Ammon's horn (tissue), 1 donor: ENCODE data around the gene JMJD1C.

ENCODE experiments used
- DNase-seq: peaks from one replicate; pipeline ENCODE4 v3.0.0-alpha.2; 2016; ENCODE audit warnings: low spot score

The JMJD1C gene

DNA sequence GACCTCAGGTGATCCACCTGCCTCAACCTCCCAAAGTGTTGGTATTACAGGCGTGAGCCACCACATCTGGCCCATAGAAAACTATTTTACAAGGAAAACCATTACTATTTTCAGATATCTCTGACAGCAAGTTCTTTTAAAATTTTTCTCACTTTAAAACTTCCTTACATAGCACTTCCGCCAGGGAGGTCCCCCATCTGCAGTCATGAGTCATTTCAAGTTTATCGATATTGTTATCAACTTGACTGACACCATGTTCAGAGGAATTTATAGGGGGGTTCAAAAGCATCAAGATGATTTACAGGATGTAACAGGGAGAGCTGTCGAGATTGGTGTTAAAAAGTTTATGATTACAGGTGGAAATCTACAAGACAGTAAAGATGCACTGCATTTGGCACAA is 243.8 kb downstream of the JMJD1C start:
- no peak for DNase-seq

DNA sequence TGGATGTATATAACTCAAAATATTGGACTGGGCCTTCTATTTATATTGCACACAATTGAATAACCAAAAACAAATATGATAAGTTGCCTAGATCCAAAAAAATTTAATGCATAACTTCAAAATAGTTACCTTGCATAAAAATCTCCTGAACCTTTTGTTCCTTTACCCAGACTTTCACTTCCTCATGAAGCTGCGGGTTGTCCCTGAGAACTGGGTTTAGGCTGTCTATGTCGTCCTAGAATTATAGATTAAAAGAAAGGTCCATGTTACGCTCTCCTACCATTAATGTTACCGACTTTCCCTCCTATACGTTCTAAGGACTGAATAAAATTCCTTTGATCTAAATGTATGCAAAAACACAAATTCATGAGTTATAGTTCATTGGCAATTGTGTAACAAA is 246.0 kb downstream of the JMJD1C start:
- no peak for DNase-seq

DNA sequence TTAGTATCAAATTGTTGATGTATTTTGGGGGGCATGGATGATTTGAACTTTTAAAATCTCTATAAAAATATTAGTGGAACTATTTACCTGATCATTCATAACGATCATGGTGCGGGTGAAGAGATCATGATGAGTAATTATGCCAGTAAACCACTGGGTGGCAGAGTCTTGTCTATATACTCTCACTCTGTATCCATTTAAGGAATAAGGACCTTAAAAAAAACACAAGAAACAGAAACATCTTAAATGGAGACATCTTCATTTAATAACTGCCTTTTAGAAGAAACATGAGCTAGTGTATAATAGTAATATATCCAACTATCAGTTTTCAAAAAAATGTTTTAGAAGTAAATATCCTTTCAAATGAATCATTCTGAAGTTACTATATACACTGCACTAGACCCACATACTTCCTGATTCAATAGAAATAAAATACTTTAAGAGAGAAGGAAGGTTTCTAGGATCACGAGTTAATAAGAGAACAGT is 248.6 kb downstream of the JMJD1C start:
- peak; percentile 74 for DNase-seq

DNA sequence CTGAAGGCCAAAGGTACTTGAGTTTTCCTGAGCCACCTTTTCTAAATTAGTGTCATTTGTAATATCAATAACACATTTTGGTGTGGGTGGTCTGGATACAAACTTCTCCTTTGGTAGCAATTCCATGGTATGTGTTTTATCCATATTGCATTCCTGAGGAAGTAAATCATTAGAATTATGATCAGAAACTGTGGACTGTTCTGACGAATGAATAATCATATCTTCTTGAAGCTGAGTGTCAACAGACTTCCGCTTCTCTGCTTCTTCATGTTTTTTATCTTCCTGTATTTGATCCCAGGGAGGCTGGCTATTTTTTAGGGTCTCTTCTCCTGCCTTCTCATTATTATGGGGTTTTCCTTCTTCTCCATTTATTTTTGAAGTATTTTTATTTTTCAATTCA is 251.2 kb downstream of the JMJD1C start:
- DNase-seq, result no peak

DNA sequence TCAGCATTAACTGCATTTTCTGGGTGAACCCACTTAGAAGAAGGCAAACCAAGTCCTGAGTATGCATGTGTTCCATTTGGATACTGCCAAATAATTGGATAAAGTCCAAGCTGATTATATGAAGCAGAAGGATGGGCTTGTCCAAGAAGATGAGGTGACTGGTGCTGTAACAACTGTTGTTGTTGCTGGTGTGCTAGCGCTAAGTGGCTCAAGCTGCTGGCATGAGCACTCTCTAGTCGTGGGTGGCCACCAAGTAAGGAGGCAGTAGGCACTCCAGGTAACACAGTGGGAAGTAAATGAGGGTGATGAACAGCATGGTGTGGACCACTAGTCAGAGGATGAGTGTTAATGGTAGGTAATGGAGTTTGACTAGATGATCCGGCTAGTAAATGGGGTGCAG is 252.3 kb downstream of the JMJD1C start:
- DNase-seq, result no peak

DNA sequence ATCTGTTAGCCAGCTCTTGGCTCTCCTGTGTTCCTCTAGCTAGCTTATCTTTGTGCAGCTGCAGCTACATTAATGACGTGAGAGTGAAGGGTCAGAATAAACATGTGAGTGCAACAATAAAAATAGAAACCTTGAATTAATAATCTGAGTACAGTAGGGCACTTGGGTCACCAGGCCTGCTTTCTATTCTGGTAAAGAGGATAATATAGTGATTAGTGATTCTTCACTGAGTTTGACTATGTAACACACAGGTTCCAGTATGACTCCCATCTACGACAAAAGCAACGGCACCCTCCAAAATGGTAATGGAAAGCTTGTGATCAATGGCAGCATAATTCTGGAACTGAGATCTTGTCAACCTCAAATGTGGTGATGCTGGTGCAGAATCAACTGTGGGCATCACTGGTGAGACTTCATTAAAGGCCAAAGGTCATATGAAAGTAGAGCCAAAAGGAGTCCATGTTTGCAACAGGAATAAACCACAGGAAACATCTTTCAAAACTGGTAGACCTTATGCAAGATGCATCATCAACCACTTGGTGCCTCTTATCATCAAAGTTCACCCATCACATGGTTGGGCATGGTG is 255.1 kb downstream of the JMJD1C start:
- no peak for DNase-seq

DNA sequence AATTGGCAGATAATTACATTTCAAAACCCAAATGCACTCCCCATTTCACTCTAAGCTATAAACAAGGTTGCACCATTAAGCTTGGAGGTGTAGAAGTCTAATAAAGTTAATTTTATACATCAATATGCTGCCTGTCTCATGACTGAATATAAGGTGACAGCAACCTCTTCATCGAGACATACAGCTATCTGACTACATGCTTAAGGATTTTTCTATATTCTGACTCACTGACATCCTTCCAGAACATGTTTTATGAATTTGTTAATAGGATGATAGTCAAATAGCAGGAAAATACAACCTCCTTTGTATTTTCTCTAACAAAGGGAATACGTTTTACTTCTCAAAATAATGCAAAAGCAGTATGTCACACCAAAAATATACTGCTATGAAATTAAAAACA is 256.1 kb downstream of the JMJD1C start:
- no peak for DNase-seq

DNA sequence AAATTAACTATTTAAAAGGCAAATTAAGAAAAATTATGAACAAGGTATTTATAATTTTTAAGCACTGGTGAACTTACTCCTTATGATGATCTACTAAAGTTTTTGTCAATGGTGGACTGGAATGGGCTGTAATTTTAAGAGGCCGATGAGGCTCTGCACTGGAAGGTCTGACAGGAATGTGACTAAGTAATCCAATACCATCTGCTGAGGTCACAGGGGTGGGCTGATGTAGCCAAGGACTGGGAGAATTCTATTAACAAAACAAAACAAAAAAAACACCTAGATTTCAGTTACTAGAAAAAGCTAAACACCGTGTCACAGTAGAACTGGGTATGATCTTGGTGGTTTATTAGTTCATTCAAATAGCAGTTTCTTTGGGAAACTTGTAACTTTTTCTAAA is 256.8 kb downstream of the JMJD1C start:
- DNase-seq, result no peak

DNA sequence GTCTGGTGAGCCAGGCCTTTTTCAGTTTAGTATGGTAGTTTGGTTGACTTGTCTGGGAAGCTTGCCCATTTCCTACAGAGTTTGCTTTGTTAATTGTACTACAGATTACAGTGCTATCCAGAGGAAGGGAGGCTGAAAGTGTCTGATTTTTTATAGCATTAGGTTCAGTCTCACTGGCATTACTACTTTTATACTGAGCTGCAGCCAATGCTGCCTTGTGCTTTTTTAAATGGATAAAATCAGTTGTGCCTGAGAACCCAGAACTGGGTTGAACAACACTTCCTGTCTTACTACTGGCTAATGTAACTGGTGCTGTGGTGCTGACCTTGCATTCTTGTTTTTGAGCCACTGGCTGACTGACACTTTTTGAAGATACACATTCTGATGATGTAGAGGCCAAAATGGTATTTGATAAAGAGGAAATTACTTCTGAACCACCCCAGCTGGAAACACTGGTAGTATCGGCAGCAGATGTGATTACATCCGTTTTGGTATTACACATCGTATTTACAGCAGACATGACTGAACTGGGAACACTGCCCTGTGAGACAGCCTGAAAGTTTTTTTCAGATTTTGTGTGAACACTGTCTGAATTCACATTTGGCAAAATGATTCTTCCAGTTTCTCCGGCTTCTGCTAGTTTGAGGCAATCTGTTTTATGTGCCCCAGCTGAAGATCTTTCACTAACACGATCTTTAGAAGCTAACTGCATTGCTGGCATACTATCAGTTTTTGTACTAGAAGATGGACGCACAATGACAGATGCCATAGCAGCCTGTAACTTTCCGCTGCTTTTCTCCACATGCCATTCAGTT is 258.6 kb downstream of the JMJD1C start:
- DNase-seq, result peak; percentile 86

DNA sequence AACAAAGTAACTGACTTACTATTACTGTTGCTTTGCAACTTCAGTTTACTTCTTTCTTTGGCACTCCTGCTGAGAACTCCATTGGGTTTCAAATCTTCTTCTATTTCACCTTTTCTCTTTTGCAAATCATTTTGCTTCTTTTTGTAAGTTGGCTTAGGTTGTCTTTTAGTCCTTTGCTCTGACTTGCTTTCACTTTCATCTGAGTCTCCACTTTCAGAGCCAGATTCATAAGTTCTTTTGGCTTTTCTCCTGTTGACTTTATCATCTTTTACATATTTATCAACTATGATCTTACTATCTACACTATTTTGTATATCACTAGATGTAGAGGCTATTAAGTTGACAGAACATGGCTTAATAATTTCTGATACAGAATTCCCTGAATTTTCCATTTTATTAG is 259.2 kb downstream of the JMJD1C start:
- no peak for DNase-seq

DNA sequence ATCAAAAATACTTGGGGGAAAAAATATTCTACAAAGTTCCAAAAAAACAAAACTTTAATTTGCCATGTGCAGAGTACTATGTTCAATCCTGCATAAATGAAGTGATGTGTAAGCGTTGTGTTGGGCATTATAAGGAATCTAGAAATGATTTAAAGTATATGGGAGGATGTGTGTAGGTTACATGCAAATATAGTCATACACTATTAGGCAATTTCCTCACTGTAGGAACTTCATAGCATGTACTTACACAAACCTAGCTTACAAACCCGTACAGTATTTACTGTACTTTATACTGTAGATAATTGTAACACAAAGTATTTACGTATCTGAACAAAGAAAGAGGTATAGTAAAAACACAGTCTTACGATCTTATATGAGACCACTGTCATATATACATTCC is 260.4 kb downstream of the JMJD1C start:
- DNase-seq, result no peak

DNA sequence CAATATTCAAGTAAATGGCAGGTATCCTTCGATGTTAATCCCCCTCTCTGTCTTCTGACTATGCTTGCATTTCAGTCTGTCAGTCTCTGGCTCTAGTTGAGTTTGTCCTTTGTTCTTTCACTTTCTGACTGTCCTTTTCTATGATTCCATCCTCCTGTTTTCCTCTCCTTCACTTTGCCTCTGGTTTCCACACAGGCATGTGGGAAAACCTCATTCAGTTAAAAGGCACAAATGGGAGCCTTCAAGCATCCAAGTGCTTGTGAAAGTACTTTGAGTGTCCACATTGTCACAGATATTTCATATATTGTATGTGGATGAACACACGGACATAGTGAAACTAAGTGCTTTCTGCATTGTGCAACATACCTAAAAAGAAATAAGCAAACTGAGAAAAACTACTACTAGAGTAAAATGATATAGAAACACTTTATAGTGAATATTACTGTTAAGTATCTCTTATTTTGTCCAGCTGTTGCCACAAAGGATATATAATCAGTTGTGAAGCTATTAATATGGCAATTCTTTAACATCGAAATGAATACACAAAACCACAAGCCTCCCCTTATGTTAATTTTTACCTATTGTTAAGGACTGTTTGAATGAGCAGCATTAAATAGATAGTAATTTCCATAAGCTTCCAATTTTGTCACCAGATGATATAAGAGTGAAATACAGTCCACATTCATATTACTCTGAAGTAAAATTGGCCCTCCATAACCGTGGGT is 260.9 kb downstream of the JMJD1C start:
- no peak for DNase-seq

DNA sequence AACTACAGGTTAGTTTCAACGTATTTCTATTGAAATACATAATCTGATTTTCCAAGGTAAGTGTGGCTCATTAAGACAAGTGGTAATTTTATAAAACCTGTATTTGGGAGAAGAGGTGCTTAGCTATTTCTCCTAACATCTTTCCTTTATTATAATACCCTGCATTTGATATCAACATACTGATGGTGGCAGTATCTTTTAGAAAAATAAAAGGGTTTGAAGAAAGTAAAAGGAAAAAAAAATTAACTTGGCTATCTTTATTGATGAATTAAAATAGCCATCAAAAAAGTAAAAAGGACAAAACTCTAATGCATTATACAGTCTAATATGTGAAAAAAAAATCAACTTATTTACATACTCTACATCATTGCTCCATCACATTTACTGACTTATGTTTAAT is 264.7 kb downstream of the JMJD1C start:
- no peak for DNase-seq

DNA sequence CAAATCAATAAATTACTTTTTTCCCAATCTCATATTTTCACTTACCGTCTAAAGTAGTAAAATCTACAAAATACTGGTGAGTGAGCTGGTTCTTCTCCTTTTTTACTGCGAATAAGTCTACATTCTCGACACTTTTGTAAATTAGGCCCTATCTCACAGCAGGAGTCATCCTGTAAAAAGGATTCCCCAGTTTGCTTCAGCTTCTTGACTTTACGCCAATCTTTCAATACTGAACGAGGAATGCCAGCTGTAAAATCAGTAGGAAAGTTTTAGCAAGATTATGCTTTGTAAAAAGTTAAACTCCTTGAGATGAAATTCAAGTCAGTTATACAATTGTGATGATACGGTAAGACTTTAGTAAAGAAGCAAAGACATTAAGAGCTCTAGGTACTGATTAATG is 265.3 kb downstream of the JMJD1C start:
- no peak for DNase-seq

DNA sequence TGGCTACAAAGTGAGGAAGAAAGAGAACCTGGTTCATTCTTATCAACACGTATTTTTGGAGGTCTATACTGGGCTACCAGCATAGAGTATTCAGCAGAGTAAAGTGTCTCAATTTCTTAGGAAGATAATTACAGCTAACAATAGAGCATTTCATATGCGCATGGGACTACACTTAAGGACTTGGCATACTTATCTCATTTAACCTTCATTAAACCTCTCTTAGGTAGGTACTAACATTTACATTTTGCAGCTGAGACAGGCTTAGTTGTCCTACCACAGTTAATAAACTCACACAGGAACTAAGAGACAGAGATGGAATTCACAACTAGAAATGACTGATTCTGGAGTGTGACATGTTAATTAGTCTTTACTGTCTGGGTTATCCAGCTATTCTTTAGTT is 266.1 kb downstream of the JMJD1C start:
- DNase-seq, result no peak

DNA sequence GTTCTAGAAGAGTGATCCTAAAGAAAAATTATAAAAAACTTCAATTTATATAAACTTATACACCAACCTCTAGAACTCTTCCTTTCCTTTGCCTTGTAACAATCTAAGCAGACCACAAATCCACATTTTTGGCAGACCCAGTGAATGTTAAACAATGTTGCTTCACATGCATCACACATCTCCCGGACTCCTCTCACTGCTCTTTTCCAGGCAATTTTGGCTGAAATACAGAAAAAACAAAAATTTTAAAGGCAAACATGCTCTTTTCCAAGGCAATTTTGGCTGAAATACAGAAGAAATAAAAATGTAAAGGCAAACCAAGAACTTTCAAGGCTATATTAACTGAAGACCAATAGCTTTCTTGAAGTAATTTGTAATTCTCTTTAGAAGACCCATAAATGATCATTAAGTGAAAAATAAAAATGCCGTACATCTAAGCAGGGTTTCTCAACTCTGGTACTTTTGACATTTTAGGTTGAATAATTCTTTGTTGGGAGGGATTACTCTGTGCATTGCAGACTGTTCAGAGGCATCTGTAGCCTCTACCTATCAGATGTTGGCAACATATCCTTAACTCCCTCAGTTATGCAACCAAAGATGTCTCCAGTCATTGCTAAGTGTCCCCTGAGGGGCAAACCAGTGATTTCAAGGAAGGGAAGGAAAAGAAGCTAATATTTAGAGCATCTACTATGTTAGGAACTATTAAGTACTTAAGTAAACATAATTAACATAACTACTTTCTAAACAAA is 268.3 kb downstream of the JMJD1C start:
- no peak for DNase-seq

DNA sequence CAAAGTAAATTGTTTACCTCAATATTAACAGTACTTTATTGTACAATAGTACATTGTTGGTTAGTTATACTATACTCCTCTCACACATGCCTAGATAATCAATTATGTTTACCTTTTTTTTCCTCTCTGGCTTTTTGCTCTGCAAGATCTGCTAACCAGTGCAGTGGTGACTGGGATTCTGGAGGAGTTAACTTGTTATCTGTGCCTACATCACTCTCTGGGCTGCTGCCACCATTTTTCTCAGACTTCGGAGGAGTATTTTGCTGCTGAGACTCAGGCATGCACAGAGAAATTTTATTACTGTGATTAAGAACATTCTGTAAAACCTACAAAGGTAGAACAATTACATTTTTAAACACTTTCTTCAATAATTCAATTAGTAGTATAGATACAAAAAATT is 273.0 kb downstream of the JMJD1C start:
- no peak for DNase-seq

DNA sequence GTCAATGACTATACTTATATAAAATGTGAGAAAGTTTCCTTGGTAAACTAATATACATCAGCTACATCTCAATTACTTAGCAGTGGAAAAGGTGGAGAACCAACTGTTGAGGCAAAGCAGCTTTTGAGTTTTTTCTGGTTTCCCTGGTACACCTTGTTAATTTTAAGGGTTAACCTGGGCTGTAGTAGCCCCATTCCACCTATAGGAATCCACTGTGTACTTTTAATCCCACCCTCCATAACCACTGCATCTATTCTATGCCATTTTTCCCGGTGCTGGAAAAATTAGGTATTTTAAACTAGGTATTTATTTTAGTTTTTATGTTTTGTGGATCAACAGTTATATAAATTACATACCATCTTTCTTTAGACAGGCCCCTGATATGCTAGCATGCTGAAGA is 290.2 kb downstream of the JMJD1C start:
- DNase-seq, result no peak

DNA sequence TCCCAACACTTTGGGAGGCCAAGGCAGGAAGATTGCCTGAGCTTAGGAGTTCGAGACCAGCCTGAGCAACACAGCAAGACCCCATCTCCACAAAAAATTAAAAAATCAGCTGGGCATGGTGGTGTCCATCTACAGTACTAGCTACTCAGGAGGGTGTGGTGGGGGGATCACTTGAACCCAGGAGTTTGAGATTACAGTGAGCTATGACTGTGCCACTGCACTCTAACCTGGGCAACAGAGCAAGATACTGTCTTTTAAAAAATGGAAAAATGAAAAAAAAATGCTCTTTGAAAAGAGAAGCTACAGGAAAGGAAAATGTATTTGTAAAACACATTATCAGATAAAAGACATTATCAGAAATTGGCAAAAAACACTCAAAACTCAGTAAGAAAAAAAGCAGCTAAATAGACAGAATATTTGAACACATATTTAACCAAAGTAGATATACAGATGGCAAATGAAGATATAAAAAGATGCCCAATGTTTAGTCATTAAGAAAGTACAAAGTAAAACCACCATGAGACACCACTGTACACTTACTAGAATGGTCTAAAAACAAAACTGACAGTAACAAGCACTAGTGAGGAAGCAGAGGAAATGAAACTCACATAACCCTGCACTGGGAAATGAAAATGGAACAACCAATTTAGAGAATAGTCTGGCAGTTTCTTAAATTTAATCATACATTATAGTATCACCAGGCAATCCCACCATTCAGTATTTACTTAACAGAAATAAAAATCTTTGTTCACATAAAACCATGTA is 292.1 kb downstream of the JMJD1C start:
- no peak for DNase-seq

DNA sequence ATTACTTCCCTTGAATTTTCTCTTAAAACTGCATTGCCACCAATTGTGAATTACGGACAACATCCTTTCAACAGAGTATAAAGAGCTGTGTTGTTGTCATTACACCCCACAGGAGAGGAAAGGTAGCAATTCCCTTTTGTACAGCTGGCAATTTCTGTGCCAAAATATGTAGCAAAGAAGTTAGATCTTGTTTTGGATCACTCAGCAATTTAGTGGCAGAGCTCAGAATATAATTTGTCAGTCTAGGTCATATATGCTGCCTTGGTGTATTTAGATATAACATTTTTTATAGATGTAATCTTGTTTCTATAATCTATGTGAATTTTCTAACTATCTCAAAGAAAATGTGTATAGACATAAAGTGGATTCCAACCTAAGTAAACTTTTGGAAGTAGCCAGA is 293.9 kb downstream of the JMJD1C start:
- DNase-seq, result no peak

DNA sequence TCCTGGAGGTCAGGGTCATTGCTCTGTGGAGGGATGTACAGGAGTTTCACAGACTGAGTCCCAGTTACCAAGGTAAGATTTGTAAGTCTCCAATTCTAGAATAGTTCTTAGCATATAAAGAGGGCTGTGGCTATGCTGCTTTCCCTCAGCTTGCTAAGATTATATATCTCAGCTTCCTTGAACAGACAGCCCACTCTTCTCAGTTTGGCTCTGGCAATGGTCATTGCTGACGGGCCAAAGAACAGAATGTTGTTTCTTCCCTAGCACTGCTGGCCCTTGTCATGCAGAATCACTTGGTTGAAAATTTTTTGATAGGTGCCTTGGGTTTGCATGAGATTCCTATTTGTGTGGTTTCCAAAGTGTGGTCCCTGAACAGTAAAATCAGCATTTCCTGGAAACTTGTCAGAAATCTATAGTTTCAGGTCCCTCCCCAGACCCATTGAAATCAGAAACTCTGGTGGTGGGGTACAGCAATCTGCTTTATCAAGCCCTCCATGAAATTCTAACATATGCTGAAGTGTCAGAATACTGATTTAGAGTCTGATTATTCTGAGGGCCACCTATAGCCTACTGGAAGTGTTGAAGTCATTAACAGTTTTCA is 294.4 kb downstream of the JMJD1C start:
- DNase-seq, result no peak
